Measurements from ENCODE around the gene PADI2. TPM values are rescaled to one million over a fixed set of nuclear protein-coding genes. Genes with fewer than 3 reads are reported as not detected.

PADI2 gene
- total RNA-seq, 1 experiment from 2014 or later = 3.0 TPM

GRCh38 chr1:17097787-17098186 lies 21.5 kb downstream of the PADI2 start:
- WGBS (ENCODE audit: extremely low coverage, insufficient read length, low lambda C conversion rate) = no CpG with 5 or more reads among the region's 14 CpGs
- TF ChIP-seq CTCF (conservative IDR thresholded peaks at IDR 0.05) = no peak
- Histone ChIP-seq H2BK20ac (ENCODE audit: low read depth, low read length, poor library complexity, severe bottlenecking) (no peak overlapping the region), H3K18ac (ENCODE audit: insufficient read length, low read depth, low read length) (no peak overlapping the region), H3K14ac (ENCODE audit: insufficient read depth, low read length) (no peak overlapping the region), H3K79me2 (ENCODE audit: insufficient read depth, low read length) (no peaks in the 10 kb centered on the region), H2AK5ac (ENCODE audit: insufficient read length, low read length) (no peak overlapping the region), H3K23ac (ENCODE audit: insufficient read length, low read depth, low read length) (no peak overlapping the region), H3T11ph (ENCODE audit: low read length) (no peak overlapping the region), H3K4ac (ENCODE audit: low read depth, low read length) (no peak overlapping the region), H3K23me2 (ENCODE audit: insufficient read length, low read depth, low read length, poor library complexity, severe bottlenecking) (no peaks in the 10 kb centered on the region), H3K79me1 (ENCODE audit: insufficient read depth, low read depth, low read length, poor library complexity, severe bottlenecking) (no peaks in the 10 kb centered on the region), H4K8ac (replicated peaks; ENCODE audit: insufficient read length, low read depth, low read length) (no peak overlapping the region), H4K91ac (ENCODE audit: insufficient read length, low read depth, low read length) (no peak overlapping the region), H3K9ac (ENCODE audit: extremely low read depth, insufficient read length, low read length) (no peak overlapping the region), H2AFZ (ENCODE audit: low read length) (no peak overlapping the region), H4K20me1 (ENCODE audit: control insufficient read depth, insufficient read depth, insufficient read length) (no peaks in the 10 kb centered on the region), H4K5ac (ENCODE audit: insufficient read length, low read depth, low read length) (no peak overlapping the region), H3K4me2 (ENCODE audit: insufficient read depth, insufficient read length, low read length) (no peak overlapping the region), H2BK120ac (ENCODE audit: low read depth, low read length, poor library complexity, severe bottlenecking) (no peak overlapping the region), H2BK5ac (ENCODE audit: insufficient read length, low read length) (no peak overlapping the region), H3K56ac (ENCODE audit: insufficient read length, low read depth, low read length) (no peak overlapping the region), H3K27ac (ENCODE audit: insufficient read length, low read depth, low read length) (no peak overlapping the region), H2BK15ac (ENCODE audit: low read depth, low read length) (no peak overlapping the region), H3K27me3 (ENCODE audit: insufficient read depth, low read length) (no peaks in the 10 kb centered on the region), H3K4me1 (ENCODE audit: insufficient read depth, low read length) (no peaks in the 10 kb centered on the region), H3K9me3 (ENCODE audit: control insufficient read depth, low read depth, low read length) (no peaks in the 10 kb centered on the region), H2BK12ac (ENCODE audit: insufficient read length, low read depth, low read length) (no peak overlapping the region)
- H3K27me3 Mint-ChIP-seq (ENCODE audit: low read depth) = no peaks in the 10 kb centered on the region; the same call in none of the 2 replicates
- H3K9me3 Mint-ChIP-seq = no peaks in the 10 kb centered on the region; a peak in 1 of 5 replicates
- no peak overlapping the region for H3K27ac Mint-ChIP-seq
- no peak overlapping the region for H3K4me3 Mint-ChIP-seq
- no peaks in the 10 kb centered on the region for H3K36me3 Mint-ChIP-seq (ENCODE audit: insufficient read depth in 1 of 3, low read depth in 3 of 3)
- peaks cover 13 to 27% of the 10 kb centered on the region in 2 experiments for H3K4me1 Mint-ChIP-seq
- DNase-seq = no peak
